GM19395 (cell line): ENCODE measurements around the gene SF3A1.

Experiments used
- ATAC-seq: cut with Tn5 transposase; IDR thresholded peaks from one replicate; pipeline ENCODE4 v1.9.1; 2021; ENCODE audit warnings: mild to moderate bottlenecking, moderate library complexity; ENCODE audit not compliant: unreplicated experiment

Gene SF3A1

DNA sequence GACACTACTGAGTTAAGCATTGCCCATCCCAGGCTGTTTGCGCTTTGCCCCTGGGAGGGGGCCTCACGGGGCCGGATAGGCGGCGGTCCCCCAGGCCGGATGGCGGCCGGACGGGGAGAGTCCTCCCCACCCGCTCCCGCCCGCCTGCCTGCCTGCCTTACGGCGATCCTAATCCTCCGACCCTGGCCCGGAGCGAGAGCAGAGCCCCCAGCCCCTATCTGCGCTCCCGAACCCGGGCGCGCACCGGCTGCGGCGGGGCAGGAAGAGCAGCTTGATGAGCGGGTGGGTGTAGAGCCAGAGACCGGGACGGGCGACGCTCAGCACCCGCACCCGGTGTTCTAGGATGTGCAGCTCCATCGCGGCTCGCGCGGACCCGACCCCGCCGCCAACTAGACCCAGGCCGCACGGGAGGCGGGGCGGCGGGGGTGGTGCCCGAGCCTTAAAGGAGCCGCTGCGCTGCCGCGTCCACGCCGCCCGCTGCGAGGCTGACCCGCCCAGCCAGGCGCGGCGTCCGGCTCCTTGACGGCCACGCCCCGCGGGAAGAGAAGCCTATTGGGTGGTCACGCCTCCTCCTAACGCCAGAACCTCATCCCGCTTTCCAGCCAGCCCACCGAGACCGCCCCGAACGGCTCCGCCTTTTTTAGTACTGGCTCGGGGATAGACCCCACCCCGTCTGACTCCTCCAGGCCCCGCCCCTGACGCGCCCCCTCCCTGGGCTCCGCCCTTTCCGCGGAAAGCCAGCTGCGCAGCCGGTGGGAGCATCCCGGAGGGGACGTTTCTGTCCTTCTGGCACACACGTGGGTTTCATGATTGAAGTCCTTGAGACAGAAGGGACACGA, 67.3 kb downstream of the SF3A1 start, which contains the start of gene CASTOR1:
TSS of gene CASTOR1 (minus strand) at position 365 of the 839 bp plus-strand sequence. CDS start at position 357, 8 bp downstream.
- peak; percentile 69 for ATAC-seq

DNA sequence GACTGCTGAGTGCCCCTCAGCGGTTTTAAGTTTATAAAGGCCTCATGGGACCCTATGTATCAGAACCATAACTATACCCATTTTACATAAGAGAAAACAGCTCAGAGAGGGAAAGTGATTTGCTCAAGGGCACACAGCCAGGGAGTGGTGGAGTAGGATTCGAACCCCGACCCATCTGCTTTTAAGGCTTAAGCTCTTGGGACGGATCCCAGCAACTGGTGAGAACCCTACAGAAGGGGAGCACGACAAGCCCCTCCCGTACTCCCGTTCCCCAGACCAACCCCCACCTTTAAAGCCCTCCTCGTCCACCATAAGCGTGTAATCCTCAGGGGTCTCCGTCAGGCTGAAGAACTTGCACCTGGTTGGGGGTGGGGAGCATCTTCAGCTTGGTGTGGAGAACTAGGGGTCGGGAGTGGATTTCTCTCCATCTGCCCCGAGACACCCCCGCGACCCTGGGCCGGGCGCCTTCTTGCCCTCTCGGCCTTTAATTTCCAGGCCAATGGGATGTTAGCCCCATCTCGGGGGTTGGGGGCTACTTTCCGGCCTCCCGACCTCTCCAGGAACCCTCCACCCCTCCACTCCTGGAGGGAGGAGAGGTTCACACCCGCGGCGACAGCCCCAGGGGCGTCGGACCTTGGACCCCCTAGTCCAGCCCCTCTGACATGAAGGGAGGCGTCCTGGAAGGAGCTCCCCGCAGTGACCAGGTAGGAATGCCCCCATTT, 68.1 kb downstream of the SF3A1 start:
- ATAC-seq, result no peak

DNA sequence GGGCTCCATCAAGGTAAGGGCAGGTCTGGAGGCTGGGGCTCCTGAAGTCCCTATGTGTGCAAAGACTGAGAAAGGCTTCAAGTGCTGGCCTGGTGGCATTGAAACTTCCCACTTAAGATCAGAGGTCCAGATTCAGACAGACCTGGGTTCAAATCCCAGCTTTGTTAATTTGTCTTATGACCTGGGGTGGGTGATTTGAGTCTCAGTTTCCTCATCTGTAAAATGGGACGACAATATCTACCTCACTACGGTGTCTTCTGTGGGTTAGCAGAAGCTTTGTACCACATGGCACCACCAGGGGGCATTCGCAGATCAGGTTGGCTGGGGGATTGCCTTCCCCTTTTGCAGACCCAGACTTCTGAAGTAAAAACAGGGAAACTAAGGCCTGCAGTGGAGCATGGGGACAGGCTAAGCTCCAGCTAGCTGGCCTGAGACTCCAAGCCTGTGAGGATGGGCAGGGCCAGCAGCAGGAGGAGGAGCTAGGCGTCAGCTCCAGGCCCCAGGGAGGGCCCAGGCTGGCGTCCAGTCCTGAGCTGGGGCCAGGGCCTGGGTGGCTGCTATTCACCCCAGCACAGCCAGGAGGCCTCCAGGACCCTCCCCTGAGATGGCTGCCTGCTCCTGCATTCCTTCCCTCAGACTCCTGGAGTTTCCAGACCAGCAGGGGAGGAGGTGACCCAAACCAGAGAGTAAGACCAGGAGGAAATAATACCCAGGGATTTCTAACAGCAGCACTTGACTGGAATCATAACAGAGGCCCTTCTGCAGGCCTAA, 68.9 kb downstream of the SF3A1 start:
- no peak for ATAC-seq

DNA sequence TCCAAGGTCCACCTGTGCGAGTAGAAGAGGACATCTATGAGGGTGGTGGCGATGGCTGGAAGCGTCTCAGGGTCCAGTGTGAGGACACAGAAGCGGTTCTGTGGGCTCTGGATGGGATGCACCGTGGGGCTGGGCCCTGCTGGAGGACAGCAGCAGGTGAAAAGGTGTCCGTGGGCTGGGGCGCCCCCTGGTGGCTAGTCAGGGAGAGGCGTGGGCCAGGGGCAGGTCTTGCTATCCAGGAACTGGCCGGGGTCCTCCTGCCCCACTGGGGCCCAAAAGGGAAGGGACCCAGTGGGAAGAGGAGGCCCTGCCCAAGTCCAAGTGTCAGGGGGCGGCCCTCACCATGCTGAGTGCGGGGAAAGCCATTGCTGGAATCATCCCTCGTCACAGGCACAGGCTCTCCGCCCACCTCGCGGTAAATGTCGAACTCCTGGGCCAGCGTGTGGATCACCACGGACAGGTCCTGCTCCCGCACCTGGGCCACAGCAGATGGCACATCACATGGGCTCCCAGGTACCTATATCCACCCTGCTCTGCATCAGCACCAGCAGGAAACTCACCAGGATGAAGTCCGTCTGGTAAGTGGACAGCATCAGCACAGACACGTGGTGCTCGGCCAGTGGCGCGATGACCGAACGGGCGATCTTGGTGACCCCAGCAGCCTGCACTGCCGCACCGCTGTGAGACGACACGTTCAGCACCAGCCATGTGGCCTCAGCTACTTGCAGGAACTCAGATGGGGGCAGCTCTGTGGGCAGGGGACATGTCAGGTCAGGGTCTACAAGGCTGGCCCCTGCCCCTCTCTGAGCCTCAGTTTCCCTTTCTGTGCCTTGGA, 69.7 kb downstream of the SF3A1 start:
- no peak for ATAC-seq

DNA sequence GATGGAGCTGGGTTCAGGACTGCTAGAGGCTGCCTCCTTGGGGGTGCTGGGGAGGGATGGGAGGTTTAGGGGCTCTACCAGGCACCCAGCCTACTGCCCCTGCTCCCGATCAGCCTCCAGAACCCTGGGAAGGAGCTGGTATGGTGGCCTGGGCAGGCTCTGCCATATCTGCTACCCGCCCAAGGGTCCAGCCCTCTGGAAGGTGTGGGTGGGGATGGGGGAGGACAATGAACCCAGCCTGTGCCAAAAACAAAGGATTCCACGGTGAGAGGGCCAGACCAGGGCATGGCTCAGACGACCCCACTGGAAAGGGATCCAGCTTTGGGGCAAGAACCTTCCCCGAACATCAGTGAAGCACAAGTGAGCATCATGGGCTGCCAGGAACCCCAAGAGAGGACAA, 70.4 kb downstream of the SF3A1 start:
- no peak for ATAC-seq

DNA sequence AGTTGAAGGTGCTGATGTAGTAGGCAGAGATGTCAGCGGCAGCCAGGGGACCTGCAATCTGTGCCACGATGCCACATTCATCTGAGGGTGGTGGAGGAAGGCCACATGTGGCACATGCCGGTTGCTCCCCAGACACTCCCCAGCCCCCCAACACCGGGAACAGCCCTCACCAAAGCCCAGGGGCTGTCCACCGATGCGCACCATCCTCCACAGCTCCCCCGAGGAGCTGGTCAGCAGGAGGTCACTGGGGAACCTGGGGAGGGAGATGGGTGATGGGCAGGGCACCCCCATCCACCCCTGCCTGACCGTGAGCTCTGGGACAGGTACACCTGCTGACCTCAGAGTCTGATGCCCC, 70.9 kb downstream of the SF3A1 start:
- ATAC-seq, result no peak

DNA sequence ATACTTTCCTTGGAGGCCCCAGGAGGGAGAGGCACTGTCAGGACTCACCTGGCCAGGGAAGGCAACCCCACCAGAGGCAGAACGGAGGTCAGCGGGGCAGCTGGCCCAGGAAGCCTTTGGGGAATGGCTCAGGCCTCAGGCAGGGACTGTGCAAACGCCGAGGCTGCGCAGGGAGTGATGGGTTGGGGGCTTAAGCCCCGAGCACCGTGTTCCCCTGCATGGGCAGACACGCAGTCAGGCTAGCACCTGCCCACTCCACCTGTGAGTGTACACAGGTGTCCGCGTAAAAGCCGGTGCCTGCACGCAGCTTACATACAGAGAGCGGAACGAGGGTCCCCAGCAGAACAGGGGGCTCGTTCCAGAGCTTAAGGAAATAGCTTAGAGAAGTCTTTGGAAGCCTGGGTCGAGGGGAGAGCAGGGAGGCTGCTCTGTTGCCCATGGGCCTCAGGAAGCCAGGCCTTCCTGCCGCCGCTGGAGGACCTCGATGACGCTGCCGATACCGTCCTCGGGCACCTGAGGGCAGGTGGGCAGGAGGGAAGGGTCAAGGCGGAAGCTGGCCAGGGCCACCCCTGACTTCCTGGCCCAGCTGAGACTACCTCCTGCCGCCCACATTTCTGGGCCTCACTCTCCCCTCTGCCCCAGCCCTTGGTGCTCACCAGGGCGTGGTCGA, 71.4 kb downstream of the SF3A1 start:
- no peak for ATAC-seq

DNA sequence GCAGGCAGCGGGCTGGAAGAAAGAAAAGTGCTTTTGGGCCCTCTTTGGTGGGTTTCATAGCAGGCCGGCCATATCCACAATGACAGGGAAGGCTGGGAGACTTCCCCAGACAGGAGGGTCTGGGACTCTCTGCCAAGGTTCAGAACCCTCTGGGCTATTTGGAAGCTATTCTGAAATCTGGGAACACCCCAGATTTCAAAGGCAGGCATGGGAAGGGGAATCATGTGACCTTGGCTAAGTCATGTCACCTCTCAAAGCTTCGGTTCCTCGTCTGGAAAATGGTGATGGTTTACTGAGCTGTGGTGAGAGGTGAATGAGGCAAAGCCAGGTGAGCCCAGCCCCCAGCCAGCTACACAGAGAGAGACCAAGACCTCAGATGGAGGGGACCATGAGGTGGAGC, 72.0 kb downstream of the SF3A1 start:
- no peak for ATAC-seq

DNA sequence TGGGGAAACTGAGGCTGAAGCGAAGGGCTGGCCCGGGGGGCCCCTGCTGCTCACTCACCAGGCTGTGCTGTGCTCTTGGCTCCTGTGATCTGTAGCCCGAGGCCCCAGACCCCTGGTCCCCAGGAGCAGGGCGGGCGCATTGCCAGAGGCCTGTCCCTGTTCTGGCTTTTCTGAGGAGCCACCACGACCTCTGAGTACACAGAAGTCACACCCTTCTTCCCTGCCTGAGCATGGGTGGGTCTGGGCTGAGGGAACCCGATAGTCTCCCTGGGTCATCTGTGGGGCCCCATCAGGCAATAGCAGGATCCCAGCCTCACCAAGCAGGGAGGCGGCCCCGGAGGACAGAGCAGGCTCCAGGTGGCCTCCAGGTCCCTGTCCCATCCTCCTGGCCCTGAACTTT, 72.5 kb downstream of the SF3A1 start:
- no peak for ATAC-seq

DNA sequence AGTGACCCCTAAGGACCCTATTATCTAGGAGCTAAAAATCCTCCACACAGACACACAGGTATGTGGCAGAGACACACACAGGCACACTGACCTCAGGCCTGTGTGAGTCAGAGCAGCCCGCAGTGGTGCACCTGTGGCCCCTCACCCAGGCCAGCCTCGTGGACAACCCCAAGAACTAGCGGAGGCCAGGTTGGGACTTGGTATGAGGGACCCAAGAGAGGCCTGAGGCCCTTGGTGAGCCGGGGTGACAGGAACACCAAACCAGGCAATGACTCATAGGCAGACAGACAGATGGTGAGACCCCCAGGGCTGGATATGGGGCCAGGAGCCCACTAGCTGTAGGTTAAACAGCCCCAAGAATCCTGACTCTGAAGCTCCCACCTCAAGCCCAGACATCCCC, 73.4 kb downstream of the SF3A1 start:
- no peak for ATAC-seq

DNA sequence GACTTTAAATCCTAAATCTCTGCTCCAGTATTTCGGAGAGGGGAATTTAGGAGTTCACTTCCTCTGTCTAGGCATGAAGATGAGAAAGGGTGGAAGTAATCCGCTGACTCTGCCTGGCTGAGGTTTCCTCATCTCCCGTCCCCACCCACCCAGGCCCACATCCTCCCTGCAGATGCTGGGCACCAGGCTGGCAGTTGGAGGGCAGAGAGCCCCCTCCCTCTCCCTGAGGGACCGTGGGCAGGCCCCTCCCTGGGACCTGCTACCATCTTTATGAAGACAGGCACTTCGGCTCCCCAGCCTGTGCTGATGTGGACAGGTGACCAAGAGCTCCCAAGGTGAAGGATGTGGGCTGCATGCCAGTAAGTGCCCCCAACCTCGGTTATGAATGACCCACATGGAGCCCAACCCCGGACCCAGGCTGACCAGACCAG, 74.1 kb downstream of the SF3A1 start:
- ATAC-seq, result no peak
